Activated naive CD8-positive, alpha-beta T cell treated with anti-CD3 and anti-CD28 coated beads, Interleukin-2, amount 50 U/mL, for 24 hours (primary cell): ENCODE data around the gene FBXW7.
A peak's percentile ranks its signal among the peaks of the same experiment; 100 is the strongest.

Source experiments
- ATAC-seq: fragments of 150-1000 bp; cut with Tn5 transposase; one replicate; pipeline ENCODE4 v1.10.0; 2021
- DNase-seq: peaks from one replicate; pipeline ENCODE4 v3.0.0; 2021
- H3K27ac Mint-ChIP-seq: one replicate; pipeline ENCODE4 v1.8.0; 2021; ENCODE audit warnings: mild to moderate bottlenecking, mixed read lengths
- H3K27me3 Mint-ChIP-seq: one replicate; pipeline ENCODE4 v1.8.0; 2021; ENCODE audit warnings: mixed read lengths
- H3K36me3 Mint-ChIP-seq: one replicate; pipeline ENCODE4 v1.8.0; 2021; ENCODE audit warnings: low read depth, mixed read lengths
- H3K4me1 Mint-ChIP-seq: one replicate; pipeline ENCODE4 v1.8.0; 2021; ENCODE audit warnings: mixed read lengths
- H3K4me3 Mint-ChIP-seq: one replicate; pipeline ENCODE4 v1.8.0; 2021; ENCODE audit warnings: mild to moderate bottlenecking, moderate library complexity, mixed read lengths
- H3K9me3 Mint-ChIP-seq: one replicate; pipeline ENCODE4 v1.8.0; 2021; ENCODE audit warnings: mixed read lengths

The FBXW7 gene

DNA sequence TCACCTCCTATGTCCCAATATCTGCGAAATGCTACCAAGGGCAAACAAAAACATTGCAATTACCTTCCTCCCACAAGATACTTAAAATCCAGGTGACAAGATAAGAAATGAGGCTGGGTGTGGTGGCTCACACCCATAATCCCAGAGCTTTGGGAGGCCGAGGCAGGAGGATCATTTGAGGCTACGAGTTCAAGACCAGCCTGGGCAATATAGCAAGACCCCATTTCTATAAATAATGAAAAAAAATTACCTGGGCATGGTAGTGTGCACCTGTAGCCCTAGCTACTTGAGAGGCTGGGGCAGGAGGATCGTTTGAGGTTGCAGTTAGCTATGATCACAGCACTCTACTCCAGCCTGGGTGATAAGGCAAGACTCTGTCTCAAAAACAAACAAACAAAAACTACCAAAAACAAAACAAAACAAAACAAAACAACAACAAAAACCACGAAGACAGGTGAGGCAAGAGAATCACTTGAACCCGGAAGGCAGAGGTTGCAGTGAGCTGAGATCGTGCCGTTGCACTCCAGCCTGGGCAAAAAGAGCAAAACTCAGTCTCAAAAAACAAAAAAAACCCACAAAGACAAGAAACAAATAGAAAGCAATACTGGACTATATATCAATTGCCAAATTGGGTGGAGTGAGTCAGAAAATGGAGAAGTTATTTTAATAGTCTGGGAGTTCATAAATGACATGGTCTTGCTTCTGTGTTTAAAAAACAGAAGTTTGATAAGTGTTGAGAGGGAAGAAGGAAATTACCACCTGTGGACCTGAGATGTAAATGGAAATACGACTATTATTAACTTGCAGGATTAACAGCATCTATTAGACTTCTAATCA lies 176.5 kb downstream of the FBXW7 start:
- no peak overlapping the region for H3K4me3 Mint-ChIP-seq
- DNase-seq (no peak), ATAC-seq (no peak)
- peaks cover 16% of the 10 kb centered on the region for H3K4me1 Mint-ChIP-seq
- H3K9me3 Mint-ChIP-seq, result no peaks in the 10 kb centered on the region
- H3K36me3 Mint-ChIP-seq, result peaks cover 5% of the 10 kb centered on the region
- H3K27ac Mint-ChIP-seq, result no peak overlapping the region
- no peaks in the 10 kb centered on the region for H3K27me3 Mint-ChIP-seq

DNA sequence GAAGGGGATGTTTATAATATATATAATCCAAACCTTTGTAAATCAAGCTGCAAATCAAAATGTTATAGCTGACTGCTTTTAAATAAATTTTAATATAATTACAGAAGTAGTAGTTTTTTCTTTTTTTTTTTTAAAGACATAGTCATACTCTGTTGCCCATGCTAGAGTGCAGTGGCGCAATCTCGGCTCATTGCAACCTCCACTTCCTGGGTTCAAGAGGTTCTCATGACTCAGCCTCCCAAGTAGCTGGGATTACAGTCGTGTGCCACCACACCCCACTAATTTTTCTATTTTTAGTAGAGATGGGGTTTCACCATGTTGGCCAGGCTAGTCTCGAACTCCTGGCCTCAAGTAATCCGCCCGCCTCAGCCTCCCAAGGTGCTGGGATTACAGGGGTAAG lies 178.7 kb downstream of the FBXW7 start:
- DNase-seq (no peak), ATAC-seq (no peak)
- Mint-ChIP-seq H3K9me3 (no peaks in the 10 kb centered on the region), H3K4me1 (peaks cover 34% of the 10 kb centered on the region), H3K4me3 (no peak overlapping the region), H3K27me3 (no peaks in the 10 kb centered on the region), H3K27ac (no peak overlapping the region), H3K36me3 (peaks cover 5% of the 10 kb centered on the region)

DNA sequence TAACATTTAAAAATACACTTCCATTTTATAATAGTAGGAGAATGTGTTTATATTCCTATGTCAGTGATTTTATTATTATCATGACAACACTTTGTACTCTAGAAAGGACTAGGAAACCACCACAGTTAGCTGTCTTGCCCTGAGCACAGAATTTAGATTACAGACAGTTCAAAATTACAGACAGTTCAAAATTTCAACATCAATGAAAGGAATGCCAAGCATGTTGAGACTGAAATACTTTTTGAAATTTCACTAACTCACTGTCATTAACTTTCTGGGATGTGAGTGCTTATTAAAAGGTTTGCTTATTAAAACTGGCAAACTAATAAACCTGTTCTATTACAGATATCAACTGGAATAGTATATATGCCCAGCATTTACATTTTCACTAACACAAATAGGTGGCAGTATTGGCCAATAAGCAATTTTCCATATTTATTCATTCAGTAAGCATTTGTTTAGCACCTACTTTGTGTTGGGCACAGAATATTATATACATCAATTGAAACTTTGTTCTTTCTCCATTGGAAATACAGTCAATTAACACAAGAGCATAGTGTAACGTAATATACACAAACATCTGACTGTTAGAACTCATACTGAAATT lies 179.4 kb downstream of the FBXW7 start:
- ATAC-seq, result no peak
- H3K36me3 Mint-ChIP-seq, result peaks cover 5% of the 10 kb centered on the region
- no peak for DNase-seq
- H3K9me3 Mint-ChIP-seq, result no peaks in the 10 kb centered on the region
- no peak overlapping the region for H3K4me3 Mint-ChIP-seq
- peaks cover 35% of the 10 kb centered on the region for H3K4me1 Mint-ChIP-seq
- H3K27me3 Mint-ChIP-seq, result no peaks in the 10 kb centered on the region
- H3K27ac Mint-ChIP-seq, result no peak overlapping the region

DNA sequence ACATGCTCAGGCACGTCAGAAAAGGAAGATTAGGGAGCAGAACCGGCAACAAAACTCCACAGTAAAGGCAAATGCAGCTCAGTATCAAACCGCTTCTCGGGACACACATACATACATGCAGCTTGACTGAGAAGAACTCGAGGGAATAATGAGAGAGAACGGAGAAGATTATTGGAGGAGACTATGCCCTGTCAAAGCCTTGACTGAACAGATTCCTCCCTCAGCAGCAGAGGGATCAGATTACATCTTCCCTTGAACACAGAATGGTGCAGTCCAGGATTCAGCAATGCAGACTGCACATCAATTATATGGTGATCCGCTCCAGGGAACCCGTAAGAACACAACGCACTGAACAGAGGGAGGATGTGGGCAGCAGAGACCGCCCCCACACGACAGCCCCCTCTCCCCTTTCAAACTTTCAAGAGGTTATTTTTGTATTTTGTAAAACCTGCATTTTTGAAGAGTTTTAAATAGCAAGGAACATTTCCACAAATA lies 183.2 kb downstream of the FBXW7 start:
- ATAC-seq (peak; percentile 43), DNase-seq (peak; percentile 5)
- Mint-ChIP-seq H3K9me3 (no peaks in the 10 kb centered on the region), H3K36me3 (no peaks in the 10 kb centered on the region), H3K27me3 (no peaks in the 10 kb centered on the region), H3K4me1 (peaks cover 25% of the 10 kb centered on the region), H3K4me3 (no peak overlapping the region), H3K27ac (peak overlapping the region; percentile 12)

DNA sequence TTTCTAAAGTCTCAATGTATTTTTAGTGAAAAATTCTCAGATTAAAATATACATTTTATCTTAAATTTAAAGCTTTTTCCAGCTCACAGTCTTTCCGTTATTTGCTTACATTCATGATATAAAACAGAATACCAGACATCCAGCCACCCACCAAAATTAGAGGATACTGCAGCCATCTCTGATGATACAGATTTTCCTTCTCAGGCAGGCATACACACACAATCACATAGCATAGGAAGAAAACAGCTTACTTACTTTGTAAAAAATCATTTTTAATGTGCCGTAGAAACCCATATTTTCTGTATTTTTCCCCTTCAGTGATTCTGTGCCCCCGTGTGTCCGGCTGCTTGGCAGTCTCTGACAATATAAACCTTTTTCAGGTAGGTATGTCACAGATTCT lies 183.7 kb downstream of the FBXW7 start:
- no peak for ATAC-seq
- Mint-ChIP-seq H3K4me3 (no peak overlapping the region), H3K4me1 (peaks cover 24% of the 10 kb centered on the region), H3K27ac (peak overlapping the region; percentile 12), H3K27me3 (no peaks in the 10 kb centered on the region), H3K9me3 (no peaks in the 10 kb centered on the region), H3K36me3 (peaks cover 1% of the 10 kb centered on the region)
- DNase-seq, result no peak

DNA sequence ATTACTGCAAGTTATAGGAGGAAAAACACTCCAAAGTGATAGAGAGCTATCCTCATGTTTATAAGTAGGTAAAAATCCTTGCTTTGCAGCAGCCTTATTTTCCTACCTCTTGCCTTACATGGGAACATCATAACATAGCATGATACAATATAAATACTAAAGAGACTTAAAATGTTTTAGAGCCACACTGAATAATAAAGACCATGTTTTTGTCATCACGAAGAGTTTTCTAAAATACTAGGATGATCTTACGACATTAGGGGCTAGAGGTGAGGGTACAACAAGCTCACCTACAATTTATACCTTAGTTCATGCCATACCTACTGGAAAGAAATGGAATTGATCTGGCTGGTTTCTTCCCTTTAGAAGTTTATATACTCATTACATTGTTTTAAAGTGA lies 184.8 kb downstream of the FBXW7 start:
- H3K36me3 Mint-ChIP-seq, result peaks cover 11% of the 10 kb centered on the region
- H3K4me3 Mint-ChIP-seq, result no peak overlapping the region
- no peak overlapping the region for H3K27ac Mint-ChIP-seq
- DNase-seq, result no peak
- no peak for ATAC-seq
- no peaks in the 10 kb centered on the region for H3K27me3 Mint-ChIP-seq
- H3K4me1 Mint-ChIP-seq, result peaks cover 21% of the 10 kb centered on the region
- no peaks in the 10 kb centered on the region for H3K9me3 Mint-ChIP-seq

DNA sequence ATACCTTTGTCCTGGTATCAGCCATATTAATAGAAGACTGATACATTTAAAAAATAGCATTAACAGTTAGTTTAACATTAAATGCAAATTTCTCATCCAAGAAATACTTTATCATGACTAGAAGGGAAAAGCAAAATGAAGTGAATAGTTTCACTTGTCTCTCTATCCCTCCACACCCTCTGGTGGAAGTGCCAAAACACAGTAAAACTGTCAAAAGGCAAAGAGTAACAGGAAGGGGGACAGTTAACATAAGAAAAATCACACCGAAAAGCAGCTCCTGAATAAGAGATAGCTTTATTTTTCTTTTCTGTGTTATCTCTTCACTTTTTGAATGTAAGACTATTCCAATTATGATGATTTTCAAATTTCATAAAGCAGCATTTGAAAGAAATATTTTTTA lies 187.2 kb downstream of the FBXW7 start:
- H3K4me3 Mint-ChIP-seq, result no peak overlapping the region
- no peaks in the 10 kb centered on the region for H3K27me3 Mint-ChIP-seq
- no peaks in the 10 kb centered on the region for H3K9me3 Mint-ChIP-seq
- H3K4me1 Mint-ChIP-seq, result peaks cover 18% of the 10 kb centered on the region
- no peak overlapping the region for H3K27ac Mint-ChIP-seq
- H3K36me3 Mint-ChIP-seq, result peaks cover 19% of the 10 kb centered on the region
- DNase-seq (no peak), ATAC-seq (no peak)

DNA sequence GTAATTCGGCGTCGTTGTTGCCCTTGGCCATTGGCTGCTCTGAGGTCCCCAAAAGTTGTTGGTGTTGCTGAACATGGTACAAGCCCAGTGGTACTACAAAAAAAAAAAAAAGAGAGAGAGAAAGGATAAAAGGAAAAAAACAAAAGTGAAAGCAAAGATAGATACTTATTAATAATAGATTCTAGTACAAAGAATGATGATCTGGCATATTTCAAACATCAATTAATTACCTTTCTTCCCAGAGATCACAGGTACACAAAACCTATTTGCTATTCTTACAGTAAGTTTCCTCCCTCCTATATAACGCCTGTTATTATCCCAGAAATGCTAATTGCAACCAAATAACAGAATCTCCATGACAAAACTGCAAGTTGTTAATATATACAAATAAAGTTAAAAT lies 188.9 kb downstream of the FBXW7 start:
- H3K4me1 Mint-ChIP-seq, result peaks cover 2% of the 10 kb centered on the region
- H3K4me3 Mint-ChIP-seq, result no peak overlapping the region
- no peaks in the 10 kb centered on the region for H3K9me3 Mint-ChIP-seq
- ATAC-seq, result no peak
- H3K27ac Mint-ChIP-seq, result no peak overlapping the region
- peaks cover 29% of the 10 kb centered on the region for H3K36me3 Mint-ChIP-seq
- DNase-seq, result no peak
- H3K27me3 Mint-ChIP-seq, result no peaks in the 10 kb centered on the region

DNA sequence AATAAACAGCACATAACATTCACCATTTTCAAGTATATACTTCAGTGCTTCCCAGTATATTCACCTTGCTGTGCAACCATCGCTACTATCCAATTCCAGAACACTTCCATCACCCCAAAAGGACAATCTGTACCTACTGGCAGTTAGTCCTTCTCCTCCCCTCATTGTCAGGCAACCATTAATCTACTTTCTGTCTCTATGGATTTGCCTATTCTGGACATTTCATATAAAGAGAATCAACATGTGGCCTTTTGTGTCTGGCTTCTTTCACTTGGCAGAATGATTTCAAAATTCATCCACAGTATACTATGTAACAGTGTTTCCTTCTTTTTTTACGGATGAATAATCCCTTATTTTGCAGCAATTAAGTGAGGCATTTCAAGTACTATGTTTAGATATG lies 189.4 kb downstream of the FBXW7 start:
- no peaks in the 10 kb centered on the region for H3K9me3 Mint-ChIP-seq
- peaks cover 29% of the 10 kb centered on the region for H3K36me3 Mint-ChIP-seq
- DNase-seq (no peak), ATAC-seq (no peak)
- no peak overlapping the region for H3K4me3 Mint-ChIP-seq
- H3K4me1 Mint-ChIP-seq, result peaks cover 2% of the 10 kb centered on the region
- no peaks in the 10 kb centered on the region for H3K27me3 Mint-ChIP-seq
- H3K27ac Mint-ChIP-seq, result no peak overlapping the region

DNA sequence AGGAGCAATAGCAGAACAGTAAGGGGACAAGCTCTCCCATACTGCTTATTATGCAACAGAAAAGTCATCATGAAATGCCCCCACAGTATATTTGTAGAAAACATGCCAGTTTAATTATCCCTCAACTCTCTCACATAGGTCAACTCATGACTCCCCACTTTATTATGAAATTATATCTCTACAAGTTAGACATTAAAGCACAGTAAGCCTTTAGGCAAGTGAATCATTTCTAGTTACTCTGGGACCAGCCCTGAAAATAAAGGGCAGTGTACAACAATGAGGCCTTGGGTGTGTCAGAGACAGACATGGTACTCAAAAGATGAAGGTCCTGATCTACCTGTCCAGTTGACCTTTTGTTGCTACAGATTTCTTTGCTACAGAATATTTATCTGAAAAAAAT lies 191.9 kb downstream of the FBXW7 start:
- H3K27ac Mint-ChIP-seq, result no peak overlapping the region
- ATAC-seq (no peak), DNase-seq (no peak)
- H3K4me1 Mint-ChIP-seq, result no peaks in the 10 kb centered on the region
- no peaks in the 10 kb centered on the region for H3K27me3 Mint-ChIP-seq
- H3K36me3 Mint-ChIP-seq, result peaks cover 38% of the 10 kb centered on the region
- H3K4me3 Mint-ChIP-seq, result no peak overlapping the region
- no peaks in the 10 kb centered on the region for H3K9me3 Mint-ChIP-seq

DNA sequence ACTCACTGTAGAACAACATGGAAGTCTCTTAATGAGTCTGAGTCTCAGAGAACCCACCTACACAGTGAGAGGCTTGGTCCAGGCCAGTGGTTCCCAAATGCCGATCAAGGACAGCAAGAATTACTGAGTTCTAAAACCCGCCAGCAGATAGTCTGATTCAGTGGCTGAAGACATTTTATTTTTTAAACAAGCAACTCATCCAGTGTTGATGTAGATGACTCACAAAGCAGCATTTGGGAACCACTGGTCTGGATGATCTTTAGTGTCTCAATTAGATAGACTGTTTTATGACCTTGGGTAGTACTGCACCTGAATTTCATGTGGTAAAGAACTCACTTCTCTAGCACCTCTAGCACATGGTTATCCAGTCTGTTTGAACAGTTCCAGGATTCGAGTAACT lies 193.6 kb downstream of the FBXW7 start:
- H3K4me3 Mint-ChIP-seq, result no peak overlapping the region
- no peaks in the 10 kb centered on the region for H3K9me3 Mint-ChIP-seq
- no peak overlapping the region for H3K27ac Mint-ChIP-seq
- ATAC-seq (no peak), DNase-seq (no peak)
- no peaks in the 10 kb centered on the region for H3K4me1 Mint-ChIP-seq
- no peaks in the 10 kb centered on the region for H3K27me3 Mint-ChIP-seq
- H3K36me3 Mint-ChIP-seq, result peaks cover 37% of the 10 kb centered on the region

DNA sequence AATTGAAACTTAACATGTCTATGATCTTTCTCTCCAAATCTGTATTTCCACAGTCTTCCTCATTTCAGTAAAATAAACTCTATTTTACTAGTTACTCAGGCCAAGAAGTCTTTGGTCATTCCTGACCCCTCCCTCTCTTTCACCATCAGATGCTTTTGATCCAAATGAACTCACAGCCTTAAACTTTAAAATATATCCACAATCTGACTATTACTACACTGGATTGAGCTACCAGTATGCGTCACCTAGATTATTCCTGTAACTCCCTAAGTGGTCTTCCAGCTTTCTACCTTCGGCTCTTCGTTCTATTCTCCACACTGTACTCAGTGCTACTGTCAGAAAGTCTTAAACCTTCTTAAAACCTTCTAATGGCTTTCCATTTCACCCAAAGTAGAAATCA lies 195.1 kb downstream of the FBXW7 start:
- no peak overlapping the region for H3K27ac Mint-ChIP-seq
- DNase-seq, result no peak
- H3K4me3 Mint-ChIP-seq, result no peak overlapping the region
- no peak for ATAC-seq
- no peaks in the 10 kb centered on the region for H3K27me3 Mint-ChIP-seq
- no peaks in the 10 kb centered on the region for H3K4me1 Mint-ChIP-seq
- no peaks in the 10 kb centered on the region for H3K9me3 Mint-ChIP-seq
- H3K36me3 Mint-ChIP-seq, result peaks cover 34% of the 10 kb centered on the region

DNA sequence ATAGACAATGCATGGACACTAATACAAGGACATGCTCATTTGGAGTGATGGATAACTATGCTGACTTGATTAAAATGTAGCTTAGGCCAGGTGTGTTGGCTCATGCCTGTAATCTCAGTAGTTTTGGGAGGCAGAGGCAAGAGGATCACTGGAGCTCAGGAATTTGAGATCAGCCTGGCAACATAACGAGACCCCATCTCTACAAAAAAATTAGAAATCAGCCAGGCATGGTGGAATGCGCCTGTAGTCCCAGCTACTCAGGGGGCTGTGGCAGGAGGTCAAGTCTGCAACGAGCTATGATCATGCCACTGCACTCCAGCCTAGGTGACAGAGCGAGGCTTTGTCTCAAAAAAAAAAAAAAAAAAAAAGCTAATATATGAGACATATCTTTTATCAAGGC lies 196.3 kb downstream of the FBXW7 start:
- H3K4me1 Mint-ChIP-seq, result no peaks in the 10 kb centered on the region
- H3K27me3 Mint-ChIP-seq, result no peaks in the 10 kb centered on the region
- no peak overlapping the region for H3K4me3 Mint-ChIP-seq
- no peak for DNase-seq
- no peaks in the 10 kb centered on the region for H3K9me3 Mint-ChIP-seq
- H3K36me3 Mint-ChIP-seq, result peaks cover 34% of the 10 kb centered on the region
- ATAC-seq, result no peak
- no peak overlapping the region for H3K27ac Mint-ChIP-seq

DNA sequence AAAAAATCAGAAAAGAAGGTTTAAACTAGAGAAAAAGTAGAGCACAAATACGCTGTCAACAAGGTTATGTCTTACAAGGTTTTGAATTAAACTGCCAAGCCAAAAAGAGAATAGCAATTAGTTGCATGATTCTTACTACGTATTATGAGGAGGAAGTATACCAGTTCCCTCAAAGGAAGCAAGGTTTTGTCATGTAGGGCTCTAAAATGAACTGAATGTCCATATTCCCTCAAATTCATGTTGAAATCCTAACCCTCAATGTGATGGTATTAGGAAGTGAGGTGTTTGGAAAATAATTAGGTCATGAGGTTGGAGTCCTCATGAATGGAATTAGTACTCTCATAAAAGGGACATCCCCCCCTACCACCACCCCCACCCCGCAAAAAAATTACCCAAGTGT lies 201.0 kb downstream of the FBXW7 start:
- H3K4me1 Mint-ChIP-seq, result peaks cover 2% of the 10 kb centered on the region
- no peaks in the 10 kb centered on the region for H3K9me3 Mint-ChIP-seq
- H3K27ac Mint-ChIP-seq, result no peak overlapping the region
- H3K27me3 Mint-ChIP-seq, result no peaks in the 10 kb centered on the region
- DNase-seq (no peak), ATAC-seq (no peak)
- H3K4me3 Mint-ChIP-seq, result no peak overlapping the region
- H3K36me3 Mint-ChIP-seq, result peaks cover 31% of the 10 kb centered on the region

DNA sequence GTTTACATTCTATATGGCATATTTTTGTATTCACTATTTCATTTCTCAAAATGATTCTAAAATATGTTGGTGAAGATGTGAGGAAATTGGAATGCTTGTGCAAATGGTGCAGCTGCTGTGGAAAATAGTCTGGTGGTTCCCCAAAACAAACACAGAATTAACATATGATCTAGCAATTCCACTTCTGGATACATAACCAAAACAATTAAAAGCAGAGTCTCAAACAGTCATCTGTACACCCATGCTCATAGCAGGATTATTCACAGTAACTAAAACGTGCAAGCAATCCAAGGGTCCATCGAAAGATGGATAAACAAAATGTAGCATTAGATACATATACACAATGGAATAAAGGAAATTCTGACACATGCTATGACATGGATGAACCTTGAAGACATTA lies 204.8 kb downstream of the FBXW7 start:
- peaks cover 45% of the 10 kb centered on the region for H3K36me3 Mint-ChIP-seq
- ATAC-seq, result no peak
- no peak overlapping the region for H3K4me3 Mint-ChIP-seq
- peaks cover 17% of the 10 kb centered on the region for H3K4me1 Mint-ChIP-seq
- no peaks in the 10 kb centered on the region for H3K9me3 Mint-ChIP-seq
- H3K27ac Mint-ChIP-seq, result peak overlapping the region; percentile 43
- H3K27me3 Mint-ChIP-seq, result no peaks in the 10 kb centered on the region
- no peak for DNase-seq
